IMR-90 (cell line): ENCODE measurements around the gene MYEOV. TPM values are rescaled to one million over a fixed set of nuclear protein-coding genes. Genes with fewer than 3 reads are reported as not detected.

Experiments
- ATAC-seq: fragments of 200-7000 bp; cut with Tn5 transposase; 2 replicates; pipeline ENCODE4 v1.9.1; 2020; ENCODE audit warnings: low read depth, mild to moderate bottlenecking, moderate library complexity
- BruUV-seq: library from RNA; stranded (reverse); fragments of 400-500 nt; replicated peaks from 2 replicates; lab custom pipeline; 2021; lab: Mats Ljungman, UMichigan
- CTCF ChIA-PET: fragments of 300-600 bp; formaldehyde crosslinking; extraction: SDS; loops from one replicate; lab custom pipeline; 2021; ENCODE audit warnings: antibody characterized with exemption; lab: Yijun Ruan, JAX
- POLR2A ChIA-PET: fragments of 300-600 bp; sonication (Branson Sonifier 250); formaldehyde crosslinking; loops from one replicate; lab custom pipeline; 2022; ENCODE audit warnings: antibody characterized with exemption; ENCODE audit not compliant: unreplicated experiment; lab: Charles Lee
- DNase-seq: peaks from one replicate; pipeline ENCODE4 v3.0.0; 2013
- H2AFZ ChIP-seq: replicated peaks from 2 replicates; pipeline ENCODE3; 2013; ENCODE audit warnings: low read length, mild to moderate bottlenecking; ENCODE audit not compliant: poor library complexity
- H2AK5ac ChIP-seq: 2 replicates; pipeline ENCODE4 v1.6.1; 2013; ENCODE audit warnings: low read depth, low read length, inconsistent platforms
- H2AK9ac ChIP-seq: replicated peaks from 2 replicates; pipeline ENCODE3; 2013; ENCODE audit warnings: mild to moderate bottlenecking, low read depth, low read length, moderate library complexity; ENCODE audit not compliant: poor library complexity
- H2BK120ac ChIP-seq: 2 replicates; pipeline ENCODE4 v1.6.1; 2013; ENCODE audit warnings: low read depth, low read length, inconsistent platforms
- H2BK15ac ChIP-seq: 3 replicates; pipeline ENCODE4 v1.6.1; 2013; ENCODE audit warnings: low read depth, low read length, inconsistent platforms
- H2BK20ac ChIP-seq: 2 replicates; pipeline ENCODE4 v1.6.1; 2013; ENCODE audit warnings: low read depth, mild to moderate bottlenecking, inconsistent platforms, low read length, moderate library complexity
- H2BK5ac ChIP-seq: 2 replicates; pipeline ENCODE4 v1.6.1; 2013; ENCODE audit warnings: mild to moderate bottlenecking, low read depth, low read length, inconsistent platforms; ENCODE audit not compliant: poor library complexity, severe bottlenecking
- H3K14ac ChIP-seq: replicated peaks from 2 replicates; pipeline ENCODE4 v1.6.1; 2013; ENCODE audit warnings: low read depth, low read length, inconsistent platforms
- H3K18ac ChIP-seq: 2 replicates; pipeline ENCODE4 v1.6.1; 2013; ENCODE audit warnings: low read depth, low read length, control low read depth
- H3K23ac ChIP-seq: 2 replicates; pipeline ENCODE4 v1.6.1; 2013; ENCODE audit warnings: low read depth, low read length, inconsistent platforms
- H3K27ac ChIP-seq: 2 replicates; pipeline ENCODE4 v1.5.1; 2013; ENCODE audit warnings: mild to moderate bottlenecking, control low read depth, low read length; ENCODE audit not compliant: insufficient read depth
- H3K27me3 ChIP-seq: 2 replicates; pipeline ENCODE4 v1.6.1; 2013; ENCODE audit warnings: low read length; ENCODE audit not compliant: control insufficient read depth, insufficient read depth
- H3K36me3 ChIP-seq: 2 replicates; pipeline ENCODE4 v1.6.1; 2013; ENCODE audit warnings: low read length, mixed read lengths; ENCODE audit not compliant: control insufficient read depth, insufficient read depth
- H3K4ac ChIP-seq: 2 replicates; pipeline ENCODE4 v1.6.1; 2013; ENCODE audit warnings: low read depth, low read length, inconsistent platforms
- H3K4me1 ChIP-seq: 2 replicates; pipeline ENCODE4 v1.6.1; 2013; ENCODE audit warnings: low read length, mixed read lengths; ENCODE audit not compliant: control insufficient read depth, insufficient read depth
- H3K4me2 ChIP-seq: 2 replicates; pipeline ENCODE4 v1.6.1; 2013; ENCODE audit warnings: low read depth, mild to moderate bottlenecking, control low read depth, low read length, moderate library complexity
- H3K4me3 ChIP-seq: 2 replicates; pipeline ENCODE4 v1.5.1; 2013; ENCODE audit warnings: low read depth, mild to moderate bottlenecking, control low read depth, low read length, moderate library complexity; ENCODE audit not compliant: insufficient read depth
- H3K56ac ChIP-seq: 2 replicates; pipeline ENCODE4 v1.6.1; 2013; ENCODE audit warnings: low read length, inconsistent platforms; ENCODE audit not compliant: insufficient read depth; ENCODE audit errors: extremely low read depth
- H3K79me1 ChIP-seq, 2 experiments: 2 replicates each; pipeline ENCODE4 v1.6.1; 2013; ENCODE audit warnings: low read length in 2 of 2, inconsistent platforms in 1 of 2, low read depth in 1 of 2
- H3K9ac ChIP-seq: 2 replicates; pipeline ENCODE4 v1.6.1; 2013; ENCODE audit warnings: low read depth, low read length, control low read depth
- H3K9me1 ChIP-seq: 2 replicates; pipeline ENCODE4 v1.6.1; 2013; ENCODE audit warnings: low read length, inconsistent platforms; ENCODE audit not compliant: insufficient read depth
- H3K9me3 ChIP-seq: 2 replicates; pipeline ENCODE4 v1.6.1; 2013; ENCODE audit warnings: low read length; ENCODE audit not compliant: control insufficient read depth, insufficient read depth
- H4K20me1 ChIP-seq: 2 replicates; pipeline ENCODE4 v1.6.1; 2013; ENCODE audit warnings: low read length, inconsistent platforms; ENCODE audit not compliant: insufficient read depth
- H4K5ac ChIP-seq: 2 replicates; pipeline ENCODE4 v1.6.1; 2013; ENCODE audit warnings: mild to moderate bottlenecking, low read depth, low read length, control low read depth
- H4K8ac ChIP-seq, 2 experiments: 2 replicates each; pipeline ENCODE4 v1.6.1; 2013; ENCODE audit warnings: low read depth in 2 of 2, low read length in 2 of 2, control low read depth in 1 of 2, inconsistent platforms in 1 of 2
- H4K91ac ChIP-seq: 2 replicates; pipeline ENCODE4 v1.6.1; 2013; ENCODE audit warnings: low read depth, low read length, inconsistent platforms; ENCODE audit not compliant: insufficient read depth
- BHLHE40 ChIP-seq: fragments of 150-350 bp; IDR thresholded peaks from 2 replicates; pipeline ENCODE4 v1.6.1; 2016; ENCODE audit warnings: mild to moderate bottlenecking, low read depth, low read length
- CEBPB ChIP-seq: IDR thresholded peaks from 2 replicates; pipeline ENCODE4 v1.6.1; 2012; ENCODE audit warnings: low read depth, low read length, improper control_type of control experiment
- CHD1 ChIP-seq: IDR thresholded peaks from 2 replicates; pipeline ENCODE4 v1.6.1; 2012; ENCODE audit warnings: low read depth, low read length, improper control_type of control experiment
- CTCF ChIP-seq: conservative IDR thresholded peaks from 2 replicates; pipeline ENCODE4 v1.5.1; 2012; ENCODE audit warnings: mild to moderate bottlenecking, low read depth, low read length, improper control_type of control experiment
- FOS ChIP-seq: fragments of 150-350 bp; IDR thresholded peaks from 2 replicates; pipeline ENCODE4 v1.6.1; 2016; ENCODE audit warnings: low read depth, low read length
- MAFK ChIP-seq: IDR thresholded peaks from 2 replicates; pipeline ENCODE4 v1.6.1; 2012; ENCODE audit warnings: low read depth, low read length, improper control_type of control experiment
- MAZ ChIP-seq: IDR thresholded peaks from 2 replicates; pipeline ENCODE4 v1.6.1; 2012; ENCODE audit warnings: low read depth, mild to moderate bottlenecking, low read length, improper control_type of control experiment, moderate library complexity, borderline replicate concordance
- MXI1 ChIP-seq: IDR thresholded peaks from 2 replicates; pipeline ENCODE4 v1.6.1; 2012; ENCODE audit warnings: low read depth, mild to moderate bottlenecking, low read length, moderate library complexity, borderline replicate concordance
- POLR2A ChIP-seq: IDR thresholded peaks from 2 replicates; pipeline ENCODE4 v1.6.1; 2012; ENCODE audit warnings: mild to moderate bottlenecking, low read depth, low read length
- RCOR1 ChIP-seq: IDR thresholded peaks from 2 replicates; pipeline ENCODE4 v1.6.1; 2012; ENCODE audit warnings: mild to moderate bottlenecking, low read length, improper control_type of control experiment; ENCODE audit not compliant: insufficient replicate concordance
- RFX5 ChIP-seq: IDR thresholded peaks from 2 replicates; pipeline ENCODE4 v1.8.0; 2012; ENCODE audit warnings: low read depth, mild to moderate bottlenecking, low read length, moderate library complexity
- SMC3 ChIP-seq: fragments of 150-350 bp; IDR thresholded peaks from 2 replicates; pipeline ENCODE4 v1.6.1; 2016; ENCODE audit warnings: low read depth, mild to moderate bottlenecking, antibody characterized with exemption, low read length, moderate library complexity
- USF2 ChIP-seq: fragments of 150-350 bp; IDR thresholded peaks from 2 replicates; pipeline ENCODE4 v1.6.1; 2017; ENCODE audit warnings: mild to moderate bottlenecking, antibody characterized with exemption, low read length, low read depth
- WGBS, 2 experiments: methylation state at CpG; one replicate each; pipeline versions ENCODE4 v1.1.5 to v1.1.7; 2013; ENCODE audit warnings: missing lambda C conversion rate in 2 of 2; ENCODE audit not compliant: insufficient read length in 1 of 2; ENCODE audit errors: extremely low coverage in 2 of 2; 5-methylcytosine and 5-hydroxymethylcytosine counted together
- dilution Hi-C: fragments of 300-500 bp; cut with HindIII; formaldehyde crosslinking; loops from one replicate; pipeline ENCODE4 v1.14.3; 2018; ENCODE audit warnings: low sequenced_read_pairs; ENCODE audit not compliant: unreplicated experiment
- in situ Hi-C: fragments of 300-500 bp; cut with MboI; formaldehyde crosslinking; loops from 3 replicates; pipeline ENCODE4 v1.14.3; 2019; ENCODE audit warnings: low sequenced_read_pairs, inconsistent platforms, mixed read lengths
- intact Hi-C: fragments of 100-400 bp; cut with micrococcal nuclease; formaldehyde crosslinking; loops from 2 replicates; pipeline ENCODE4 v1.10.0; 2022
- polyA plus RNA-seq, 3 experiments: library from polyadenylated mRNA; depleted of rRNA; stranded (reverse); fragments of >200 nt; gene quantifications; 2 replicates each; pipeline ENCODE4 v1.2.3, GENCODE V29; 2012; ENCODE audit warnings: low replicate concordance in 1 of 3
- total RNA-seq: library from RNA; depleted of rRNA; stranded (reverse); fragments of >200 nt; gene quantifications from 2 replicates; pipeline ENCODE4 v1.2.3, GENCODE V29; 2012

Gene MYEOV
- total and polyA plus RNA-seq, 2 of the 4 experiments (the other 2 are of a cell fraction), result 5.8 to 6.8 TPM

DNA sequence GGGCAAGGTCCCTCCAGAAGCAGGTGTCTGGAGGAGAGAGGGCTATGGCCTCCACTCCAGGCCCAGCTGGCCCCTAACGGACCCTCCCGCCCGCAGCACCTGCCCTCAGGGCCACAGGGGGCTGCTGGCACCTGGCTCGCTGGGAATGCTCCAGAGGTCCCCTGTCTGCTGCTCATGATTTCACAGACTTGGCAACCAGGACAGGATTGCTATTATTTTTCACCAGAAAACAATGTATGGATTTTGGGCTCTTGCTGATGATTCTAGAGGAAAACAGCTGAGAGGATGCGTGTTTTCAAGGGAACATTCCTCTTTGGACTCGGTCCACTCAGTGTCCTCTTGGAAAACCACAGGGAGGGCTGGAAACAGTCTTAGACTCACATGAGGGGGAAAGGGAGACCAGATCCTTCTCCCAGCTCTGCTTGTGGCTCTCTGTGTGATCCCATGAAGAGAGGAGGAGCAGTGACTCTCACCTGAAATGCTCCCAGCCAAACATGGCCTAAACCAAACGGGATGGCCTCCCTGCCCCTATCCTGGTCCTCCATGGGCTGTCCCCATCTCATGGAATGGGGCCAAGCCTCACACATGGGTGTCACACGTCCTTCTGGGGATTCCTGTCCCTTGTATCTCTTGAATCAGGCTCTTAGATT, 15.8 kb downstream of the MYEOV start (continued):
- TF ChIP-seq SMC3, result no peak

GRCh38 chr11:69310351-69310750, 16.4 kb downstream of the MYEOV start:
- Histone ChIP-seq H3K4me2 (no peak overlapping the region), H3K9me1 (peaks cover 15% of the 10 kb centered on the region), H3K27ac (no peak overlapping the region), H4K5ac (0 out of 2 replicates have a peak overlapping the region, but pooled peaks have one; percentile 4), H3K36me3 (no peaks in the 10 kb centered on the region), H4K91ac (peak overlapping the region; percentile 38), H3K4me1 (peaks cover 12% of the 10 kb centered on the region), H3K18ac (no peak overlapping the region; the same call in 1 of the 2 replicates), H2BK5ac (no peak overlapping the region), H2AK9ac (peak overlapping the region; percentile 92), H3K56ac (no peak overlapping the region), H2AK5ac (peak overlapping the region; percentile 98), H4K8ac (peak overlapping the region; percentile 9 to 87; a peak in 2 of 4 replicates), H2BK15ac (peak overlapping the region; percentile 75; the same call in 2 of the 3 replicates), H3K79me1 (peaks cover 4 to 61% of the 10 kb centered on the region in 2 experiments; a peak in 3 of 4 replicates), H2AFZ (no peak overlapping the region), H3K14ac (peak overlapping the region; percentile 86), H3K27me3 (no peaks in the 10 kb centered on the region), H3K9ac (no peak overlapping the region), H3K4me3 (no peak overlapping the region), H2BK120ac (peak overlapping the region; percentile 93), H4K20me1 (no peaks in the 10 kb centered on the region), H3K4ac (peak overlapping the region; percentile 98), H3K23ac (peak overlapping the region; percentile 41; the same call in 1 of the 2 replicates), H2BK20ac (peak overlapping the region; percentile 66), H3K9me3 (no peaks in the 10 kb centered on the region)
- in situ Hi-C loops, result no loop called here
- dilution Hi-C loops, result no loop called here
- no peak for DNase-seq
- ATAC-seq, result no peak
- intact Hi-C loops, result no loop called here
- 92% methylated on average over 9 of the region's 13 CpGs; no CpG with 5 or more reads in 1 of the 2 experiments for WGBS, 2 experiments
- POLR2A ChIA-PET, result no interaction called here
- BruUV-seq, result no TSS peak
- CTCF ChIA-PET, result interaction anchor here (1.2 kb wide), 1 partner anchor 12 kb away, joined by 4 read pairs; no protein-coding TSS in a partner anchor
- TF ChIP-seq RFX5 (no peak), MXI1 (no peak), CTCF (no peak), POLR2A (no peak), USF2 (no peak), RCOR1 (no peak), SMC3 (no peak), BHLHE40 (no peak), FOS (no peak), CHD1 (no peak), MAZ (no peak), MAFK (no peak), CEBPB (no peak)
